HepG2 (cell line): ENCODE data around the gene ZKSCAN2.

Experiments
- DNMT1 ChIP-seq: sonication (generic); formaldehyde crosslinking; IDR thresholded peaks from 2 replicates; pipeline ENCODE4 v1.5.1; 2020; ENCODE audit warnings: mild to moderate bottlenecking, missing genetic modification reagents
- ETV6 ChIP-seq: sonication (generic); formaldehyde crosslinking; conservative IDR thresholded peaks from 2 replicates; pipeline ENCODE4 v1.4.0; 2020; ENCODE audit warnings: missing genetic modification reagents
- POLR2A ChIP-seq, 2 experiments: IDR thresholded peaks; 2 replicates each; pipeline ENCODE4 v1.6.1; 2011; ENCODE audit warnings: low read depth in 2 of 2, low read length in 2 of 2, mild to moderate bottlenecking in 1 of 2, moderate library complexity in 1 of 2; ENCODE audit not compliant: insufficient read depth in 1 of 2
- ZFP36L2 ChIP-seq: sonication (generic); formaldehyde crosslinking; IDR thresholded peaks from 2 replicates; pipeline ENCODE4 v1.4.0; 2020; ENCODE audit warnings: missing genetic modification reagents
- ZNF501 ChIP-seq: sonication (generic); formaldehyde crosslinking; IDR thresholded peaks from 2 replicates; pipeline ENCODE4 v1.5.1; 2020; ENCODE audit warnings: mild to moderate bottlenecking, moderate library complexity, missing genetic modification reagents
- TF ChIP-seq, protein P1 (sequence below): IDR thresholded peaks from 2 replicates; pipeline ENCODE4 v1.6.1; 2012; ENCODE audit warnings: inconsistent platforms
- TF ChIP-seq, protein P2 (sequence below): sonication (generic); formaldehyde crosslinking; conservative IDR thresholded peaks from 2 replicates; pipeline ENCODE4 v1.8.0; 2022; ENCODE audit warnings: missing genetic modification reagents
- TF ChIP-seq, protein P3 (sequence below): sonication (generic); formaldehyde crosslinking; IDR thresholded peaks from 2 replicates; pipeline ENCODE4 v1.5.0; 2020; ENCODE audit warnings: mild to moderate bottlenecking, missing genetic modification reagents, moderate library complexity

- TF ChIP-seq, protein P1, sequence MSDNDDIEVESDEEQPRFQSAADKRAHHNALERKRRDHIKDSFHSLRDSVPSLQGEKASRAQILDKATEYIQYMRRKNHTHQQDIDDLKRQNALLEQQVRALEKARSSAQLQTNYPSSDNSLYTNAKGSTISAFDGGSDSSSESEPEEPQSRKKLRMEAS: no peak
- TF ChIP-seq DNMT1 (no peak), ZFP36L2 (CRISPR knock-in tag) (no peak), ETV6 (CRISPR knock-in tag) (no peak), POLR2A (IDR thresholded peaks at IDR 0.05; ENCODE audit: insufficient read depth in 1 of 2, low read depth in 2 of 2, low read length in 2 of 2) (no peak), ZNF501 (CRISPR knock-in tag) (no peak)
- TF ChIP-seq, protein P2, sequence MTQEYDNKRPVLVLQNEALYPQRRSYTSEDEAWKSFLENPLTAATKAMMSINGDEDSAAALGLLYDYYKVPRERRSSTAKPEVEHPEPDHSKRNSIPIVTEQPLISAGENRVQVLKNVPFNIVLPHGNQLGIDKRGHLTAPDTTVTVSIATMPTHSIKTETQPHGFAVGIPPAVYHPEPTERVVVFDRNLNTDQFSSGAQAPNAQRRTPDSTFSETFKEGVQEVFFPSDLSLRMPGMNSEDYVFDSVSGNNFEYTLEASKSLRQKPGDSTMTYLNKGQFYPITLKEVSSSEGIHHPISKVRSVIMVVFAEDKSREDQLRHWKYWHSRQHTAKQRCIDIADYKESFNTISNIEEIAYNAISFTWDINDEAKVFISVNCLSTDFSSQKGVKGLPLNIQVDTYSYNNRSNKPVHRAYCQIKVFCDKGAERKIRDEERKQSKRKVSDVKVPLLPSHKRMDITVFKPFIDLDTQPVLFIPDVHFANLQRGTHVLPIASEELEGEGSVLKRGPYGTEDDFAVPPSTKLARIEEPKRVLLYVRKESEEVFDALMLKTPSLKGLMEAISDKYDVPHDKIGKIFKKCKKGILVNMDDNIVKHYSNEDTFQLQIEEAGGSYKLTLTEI (CRISPR knock-in tag): no peak
- TF ChIP-seq, protein P3, sequence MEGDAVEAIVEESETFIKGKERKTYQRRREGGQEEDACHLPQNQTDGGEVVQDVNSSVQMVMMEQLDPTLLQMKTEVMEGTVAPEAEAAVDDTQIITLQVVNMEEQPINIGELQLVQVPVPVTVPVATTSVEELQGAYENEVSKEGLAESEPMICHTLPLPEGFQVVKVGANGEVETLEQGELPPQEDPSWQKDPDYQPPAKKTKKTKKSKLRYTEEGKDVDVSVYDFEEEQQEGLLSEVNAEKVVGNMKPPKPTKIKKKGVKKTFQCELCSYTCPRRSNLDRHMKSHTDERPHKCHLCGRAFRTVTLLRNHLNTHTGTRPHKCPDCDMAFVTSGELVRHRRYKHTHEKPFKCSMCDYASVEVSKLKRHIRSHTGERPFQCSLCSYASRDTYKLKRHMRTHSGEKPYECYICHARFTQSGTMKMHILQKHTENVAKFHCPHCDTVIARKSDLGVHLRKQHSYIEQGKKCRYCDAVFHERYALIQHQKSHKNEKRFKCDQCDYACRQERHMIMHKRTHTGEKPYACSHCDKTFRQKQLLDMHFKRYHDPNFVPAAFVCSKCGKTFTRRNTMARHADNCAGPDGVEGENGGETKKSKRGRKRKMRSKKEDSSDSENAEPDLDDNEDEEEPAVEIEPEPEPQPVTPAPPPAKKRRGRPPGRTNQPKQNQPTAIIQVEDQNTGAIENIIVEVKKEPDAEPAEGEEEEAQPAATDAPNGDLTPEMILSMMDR: no peak
Observed at GRCh38 chr16:25264597-25264996, 7.0 kb upstream of the ZKSCAN2 start.
